K562 (cell line): ENCODE data around the gene RPP25. TPM values are rescaled to one million over a fixed set of nuclear protein-coding genes. Genes with fewer than 3 reads are reported as not detected.

Experiments
- ATAC-seq: fragments of 200-7000 bp; cut with Tn5 transposase; 3 replicates; pipeline ENCODE4 v1.9.1; 2020; ENCODE audit warnings: moderate library complexity
- BruUV-seq: library from RNA; stranded (reverse); fragments of 400-500 nt; replicated peaks from 2 replicates; lab custom pipeline; 2021; lab: Mats Ljungman, UMichigan
- CTCF ChIA-PET: fragments of 300-600 bp; formaldehyde crosslinking; extraction: SDS; loops from one replicate; lab custom pipeline; 2021; ENCODE audit warnings: low intra/inter-chr PET ratio; lab: Yijun Ruan, JAX
- POLR2A ChIA-PET: fragments of 300-600, 350-650 bp; sonication (Branson Sonifier 250); formaldehyde crosslinking; extraction: SDS; loops from one replicate; lab custom pipeline; 2021; ENCODE audit warnings: antibody characterized with exemption, inconsistent platforms; lab: Yijun Ruan, JAX
- DNase-seq, 4 experiments: peaks; one replicate each; pipeline versions ENCODE4 v3.0.0 to v3.0.0-alpha.2; 2011 to 2018; ENCODE audit warnings: low spot score in 3 of 4, mixed read lengths in 3 of 4; ENCODE audit errors: extremely low read depth in 1 of 4
- FAIRE-seq: peaks from 2 replicates; lab custom pipeline; 2011; peaks lifted over from hg19 to GRCh38; lab: Jason Lieb, UNC
- H2AFZ ChIP-seq: 2 replicates; pipeline ENCODE4 v1.6.0; 2011; ENCODE audit warnings: low read depth, low read length, control low read depth, inconsistent platforms
- H3K27ac ChIP-seq: fragments of 200-600 bp; 3 replicates; pipeline ENCODE4 v1.8.0; 2011; ENCODE audit warnings: low read depth, mild to moderate bottlenecking, control low read depth, inconsistent platforms, low read length, moderate library complexity, mixed read lengths; ENCODE audit errors: extremely low read depth
- H3K27me3 ChIP-seq, 2 experiments: fragments of 300-600 bp in 1 of 2; 2 replicates in 1 of 2; 3 replicates in 1 of 2; pipeline versions ENCODE4 v1.6.0 to v1.8.0; 2011; ENCODE audit warnings: inconsistent platforms in 2 of 2, low read length in 2 of 2, mild to moderate bottlenecking in 1 of 2, mixed read lengths in 1 of 2, moderate library complexity in 1 of 2; ENCODE audit not compliant: control insufficient read depth in 2 of 2, insufficient read depth in 2 of 2
- H3K36me3 ChIP-seq: fragments of 300-600 bp; 3 replicates; pipeline ENCODE4 v1.8.0; 2011; ENCODE audit warnings: mild to moderate bottlenecking, low read length, inconsistent platforms; ENCODE audit not compliant: control insufficient read depth, insufficient read depth
- H3K4me1 ChIP-seq, 2 experiments: fragments of 200-600 bp in 1 of 2; replicated peaks in 1 of 2; 2 replicates in 1 of 2; 3 replicates in 1 of 2; pipeline versions ENCODE4 v1.5.1 to v1.8.0; 2011; ENCODE audit warnings: inconsistent platforms in 2 of 2, low read length in 2 of 2, mild to moderate bottlenecking in 1 of 2, mixed read lengths in 1 of 2, moderate library complexity in 1 of 2; ENCODE audit not compliant: control insufficient read depth in 2 of 2, insufficient read depth in 2 of 2
- H3K4me2 ChIP-seq: 2 replicates; pipeline ENCODE4 v1.6.1; 2011; ENCODE audit warnings: low read length, control low read depth, inconsistent platforms, mixed read lengths; ENCODE audit not compliant: insufficient read depth
- H3K4me3 ChIP-seq: fragments of 200-600 bp; sonication (generic), shearing (Covaris generic); 2 replicates; pipeline ENCODE4 v1.5.1; 2016; ENCODE audit warnings: control low read depth, inconsistent platforms
- H3K79me2 ChIP-seq: fragments of 200-600 bp; 3 replicates; pipeline ENCODE4 v1.8.0; 2011; ENCODE audit warnings: low read length, inconsistent platforms; ENCODE audit not compliant: control insufficient read depth, insufficient read depth
- H3K9ac ChIP-seq, 2 experiments: 2 replicates each; pipeline versions ENCODE4 v1.6.0 to v1.6.1; 2011; ENCODE audit warnings: low read depth in 2 of 2, low read length in 2 of 2, control low read depth in 1 of 2, inconsistent platforms in 1 of 2, mild to moderate bottlenecking in 1 of 2, mixed read lengths in 1 of 2; ENCODE audit not compliant: insufficient read depth in 1 of 2
- H3K9me1 ChIP-seq: one replicate; pipeline ENCODE4 v1.6.0; 2011; ENCODE audit warnings: inconsistent platforms, mild to moderate bottlenecking, low read length, moderate library complexity; ENCODE audit not compliant: control insufficient read depth, insufficient read depth
- H3K9me3 ChIP-seq: replicated peaks from 2 replicates; pipeline ENCODE4 v1.5.1; 2011; ENCODE audit warnings: low read depth, low read length, inconsistent platforms; ENCODE audit not compliant: control insufficient read depth, insufficient read depth
- H4K20me1 ChIP-seq: replicated peaks from 2 replicates; pipeline ENCODE4 v1.6.1; 2011; ENCODE audit warnings: low read length, inconsistent platforms, mixed read lengths; ENCODE audit not compliant: control insufficient read depth, insufficient read depth
- DNMT1 ChIP-seq: fragments of 450-650 bp; IDR thresholded peaks from 2 replicates; pipeline ENCODE4 v1.6.1; 2016; ENCODE audit warnings: antibody characterized with exemption, mild to moderate bottlenecking
- EZH2 ChIP-seq: IDR thresholded peaks from 2 replicates; pipeline ENCODE4 v1.6.1; 2012; ENCODE audit warnings: low read depth, mild to moderate bottlenecking, inconsistent platforms, low read length, borderline replicate concordance
- MAFG ChIP-seq: fragments of 450-650 bp; conservative IDR thresholded peaks from 2 replicates; pipeline ENCODE4 v1.6.1; 2016; ENCODE audit warnings: missing genetic modification characterization, missing compliant biosample characterization
- MTA1 ChIP-seq: fragments of 450-650 bp; IDR thresholded peaks from 2 replicates; pipeline ENCODE4 v1.6.1; 2017; ENCODE audit warnings: borderline replicate concordance
- MYC ChIP-seq, 2 experiments: fragments of 250-450 bp in 1 of 2; sonication (Bioruptor Pico) in 1 of 2; IDR thresholded peaks; 2 replicates each; pipeline versions ENCODE4 v1.5.1 to v1.6.1; 2012 to 2021; ENCODE audit warnings: low read depth in 2 of 2, borderline replicate concordance in 1 of 2, improper control_type of control experiment in 1 of 2, low read length in 1 of 2, mild to moderate bottlenecking in 1 of 2, moderate library complexity in 1 of 2
- MYNN ChIP-seq, 2 experiments: sonication (generic); formaldehyde crosslinking in 1 of 2; IDR thresholded peaks; 2 replicates each; pipeline versions ENCODE4 v1.5.0 to v1.6.1; 2016 to 2020; ENCODE audit warnings: antibody characterized with exemption in 1 of 2, missing genetic modification reagents in 1 of 2
- NCOA4 ChIP-seq: fragments of 450-650 bp; IDR thresholded peaks from 2 replicates; pipeline ENCODE4 v1.6.1; 2018; ENCODE audit warnings: mild to moderate bottlenecking; ENCODE audit not compliant: partially characterized antibody
- POLR2A ChIP-seq: fragments of 450-650 bp; conservative IDR thresholded peaks from 2 replicates; pipeline ENCODE4 v1.6.1; 2016
- RBFOX2 ChIP-seq: fragments of 200-400 bp; formaldehyde crosslinking; IDR thresholded peaks from 2 replicates; pipeline ENCODE4 v1.6.1; 2017; ENCODE audit warnings: low read depth, mild to moderate bottlenecking, low read length, moderate library complexity
- SMARCC2 ChIP-seq: fragments of 450-650 bp; IDR thresholded peaks from 2 replicates; pipeline ENCODE4 v1.6.1; 2017; ENCODE audit warnings: antibody characterized with exemption, moderate library complexity, mild to moderate bottlenecking, low read depth
- SP1 ChIP-seq: sonication (generic); formaldehyde crosslinking; IDR thresholded peaks from 2 replicates; pipeline ENCODE4 v1.8.1; 2022; ENCODE audit warnings: mild to moderate bottlenecking, missing genetic modification reagents
- U2AF1 ChIP-seq: fragments of 200-400 bp; formaldehyde crosslinking; optimal IDR thresholded peaks from 2 replicates; pipeline ENCODE3; 2017; ENCODE audit warnings: mild to moderate bottlenecking, low read depth, low read length, moderate library complexity
- ZFX ChIP-seq: sonication (generic); formaldehyde crosslinking; IDR thresholded peaks from 2 replicates; pipeline ENCODE4 v1.8.0; 2022; ENCODE audit warnings: mild to moderate bottlenecking, missing genetic modification reagents, moderate library complexity
- ZNF24 ChIP-seq: fragments of 450-650 bp; IDR thresholded peaks from 2 replicates; pipeline ENCODE4 v1.6.1; 2016
- ZNF280A ChIP-seq: fragments of 450-650 bp; IDR thresholded peaks from 2 replicates; pipeline ENCODE4 v1.6.1; 2018; ENCODE audit warnings: mild to moderate bottlenecking, low read depth; ENCODE audit not compliant: partially characterized antibody
- ZNF639 ChIP-seq, 2 experiments: fragments of 200-800 bp in 1 of 2; sonication (Bioruptor generic) in 1 of 2; sonication (generic) in 1 of 2; formaldehyde crosslinking in 1 of 2; IDR thresholded peaks in 1 of 2; conservative IDR thresholded peaks in 1 of 2; 2 replicates each; pipeline versions ENCODE4 v1.5.0 to v1.6.1; 2016 to 2020; ENCODE audit warnings: missing compliant biosample characterization in 1 of 2, missing genetic modification characterization in 1 of 2, missing genetic modification reagents in 1 of 2
- ZNF778 ChIP-seq: fragments of 450-650 bp; formaldehyde crosslinking; IDR thresholded peaks from 2 replicates; pipeline ENCODE4 v1.4.0; 2020; ENCODE audit warnings: mild to moderate bottlenecking, moderate library complexity
- WGBS: fragments of 100-300 bp; shearing (Covaris generic); methylation state at CpG from one replicate; pipeline ENCODE4 v1.1.6; 2016; ENCODE audit warnings: low coverage, mixed read lengths; ENCODE audit not compliant: insufficient coverage; ENCODE audit errors: missing lambda C conversion rate; 5-methylcytosine and 5-hydroxymethylcytosine counted together
- in situ Hi-C: fragments of 300-500 bp; cut with MboI; formaldehyde crosslinking; loops from 4 replicates; pipeline ENCODE4 v1.15.0; 2018; ENCODE audit warnings: inconsistent platforms, mixed read lengths
- intact Hi-C: fragments of 100-400 bp; cut with micrococcal nuclease; formaldehyde crosslinking; loops from 2 replicates; pipeline ENCODE4 v1.14.2; 2022
- polyA plus RNA-seq, 8 experiments: library from polyadenylated mRNA; depleted of rRNA in 4 of 8; stranded (reverse) in 5 of 8; unstranded in 3 of 8; fragments of >200 nt; fragmentation: Nextera tagmentation in 2 of 8; fragmentation: Illumina TruSeq in 1 of 8; extraction: Ambion mirVana in 2 of 8; extraction: Trizol in 1 of 8; gene quantifications; 2 replicates each; pipeline versions ENCODE4 v1.2.1 to v1.2.3, GENCODE V29; 2011 to 2014; ENCODE audit warnings: inconsistent platforms in 1 of 8, missing spikeins in 1 of 8
- total RNA-seq, 7 experiments: library from RNA; depleted of rRNA in 6 of 7; stranded (reverse); fragments of >200 nt in 6 of 7; fragmentation: Illumina TruSeq in 2 of 7; extraction: Trizol in 2 of 7; gene quantifications; 2 replicates each; pipeline versions ENCODE4 v1.2.1 to v1.2.3, GENCODE V29; 2011 to 2021; ENCODE audit warnings: low replicate concordance in 1 of 7

The RPP25 gene
- total and polyA plus RNA-seq, 9 of the 15 experiments (the other 6 are each of a cell fraction or from before 2014, with no cell fraction given), result 1.1 to 12.3 (median 5.6) TPM

GRCh38 chr15:74920456-74920855 lies 36.1 kb downstream of the RPP25 start:
- Histone ChIP-seq H3K4me3 (no peak overlapping the region), H2AFZ (no peak overlapping the region), H3K9me1 (no peaks in the 10 kb centered on the region), H3K4me2 (no peak overlapping the region), H3K4me1 (no peaks in the 10 kb centered on the region), H3K27me3 (no peaks in the 10 kb centered on the region), H3K79me2 (no peaks in the 10 kb centered on the region), H4K20me1 (no peaks in the 10 kb centered on the region), H3K9ac (peak overlapping the region in 1 of 2 experiments; percentile 52; a peak in 1 of 4 replicates), H3K9me3 (no peaks in the 10 kb centered on the region), H3K36me3 (peaks cover 90% of the 10 kb centered on the region), H3K27ac (no peak overlapping the region)
- ChIA-PET POLR2A (interaction anchor here (1.2 to 1.9 kb wide), 4 partner anchors 8 to 18 kb away, joined by 5 to 14 read pairs (median 7); partner anchors contain the start of gene COX5A), CTCF (no interaction called here)
- no peak for DNase-seq
- 93% methylated on average over 8 of the region's 8 CpGs for WGBS
- BruUV-seq, result no TSS peak
- FAIRE-seq, result no peak
- intact Hi-C loops, result no loop called here
- ATAC-seq, result no peak
- in situ Hi-C loops, result no loop called here
- TF ChIP-seq ZFX (CRISPR knock-in tag) (no peak), MAFG (tag) (no peak), NCOA4 (no peak), DNMT1 (no peak), POLR2A (no peak), MTA1 (no peak), ZNF280A (no peak), EZH2 (no peak), SP1 (no peak), SMARCC2 (no peak), RBFOX2 (no peak), ZNF639 (CRISPR knock-in tag; conservative IDR thresholded peaks at IDR 0.05 in 1 of 2, IDR thresholded peaks at IDR 0.05 in 1 of 2) (no peak), ZNF778 (CRISPR knock-in tag) (no peak), MYNN (IDR thresholded peaks at IDR 0.05) (no peak), MYNN (CRISPR knock-in tag; IDR thresholded peaks at IDR 0.05) (no peak), U2AF1 (no peak), ZNF24 (no peak), MYC (IDR thresholded peaks at IDR 0.05; ENCODE audit: low read depth, low read length) (no peak), MYC (CRISPR knock-in tag; IDR thresholded peaks at IDR 0.05; ENCODE audit: borderline replicate concordance, low read depth) (no peak)
